GM12878 (cell line): ENCODE data around the gene SHLD1. TPM values are rescaled to one million over a fixed set of nuclear protein-coding genes. Genes with fewer than 3 reads are reported as not detected.

Source experiments
- ATAC-seq: fragments of 200-7000 bp; cut with Tn5 transposase; 3 replicates; pipeline ENCODE4 v1.9.1; 2020; ENCODE audit warnings: mild to moderate bottlenecking, moderate library complexity
- BruUV-seq: library from RNA; stranded (reverse); fragments of 400-500 nt; replicated peaks from 2 replicates; lab custom pipeline; 2021; lab: Mats Ljungman, UMichigan
- CTCF ChIA-PET: fragments of 300-600 bp; sonication (Branson Sonifier 250); formaldehyde crosslinking; extraction: SDS; loops from one replicate; lab custom pipeline; 2021; ENCODE audit warnings: inconsistent platforms; lab: Yijun Ruan, JAX
- POLR2A ChIA-PET: fragments of 350-600 bp; formaldehyde crosslinking; extraction: SDS; loops from one replicate; lab custom pipeline; 2021; ENCODE audit warnings: inconsistent platforms; lab: Charles Lee
- RAD21 ChIA-PET: fragments of 300-600 bp; sonication (Branson Sonifier 250); formaldehyde crosslinking; loops from one replicate; lab custom pipeline; 2023; ENCODE audit warnings: antibody characterized with exemption; ENCODE audit not compliant: unreplicated experiment; lab: Charles Lee
- SMC1A ChIA-PET: fragments of 300-600 bp; sonication (Branson Sonifier 250); formaldehyde crosslinking; loops from one replicate; lab custom pipeline; 2023; ENCODE audit not compliant: unreplicated experiment, uncharacterized antibody; lab: Charles Lee
- DNase-seq: peaks from one replicate; pipeline ENCODE4 v3.0.0-alpha.2; 2011; ENCODE audit warnings: low read depth, low spot score
- FAIRE-seq: peaks from 3 replicates; lab custom pipeline; 2011; peaks lifted over from hg19 to GRCh38; lab: Jason Lieb, UNC
- H2AFZ ChIP-seq: 2 replicates; pipeline ENCODE4 v1.6.0; 2011; ENCODE audit warnings: low read depth, low read length, control low read depth; ENCODE audit not compliant: control insufficient read depth
- H3K27ac ChIP-seq: 2 replicates; pipeline ENCODE4 v1.5.1; 2011; ENCODE audit warnings: control low read depth; ENCODE audit not compliant: control insufficient read depth, insufficient read depth
- H3K27me3 ChIP-seq, 2 experiments: replicated peaks in 1 of 2; 2 replicates each; pipeline versions ENCODE4 v1.6.0 to v1.6.1; 2011; ENCODE audit warnings: low read length in 1 of 2; ENCODE audit not compliant: control insufficient read depth in 2 of 2, insufficient read depth in 2 of 2
- H3K36me3 ChIP-seq, 2 experiments: 2 replicates each; pipeline ENCODE4 v1.5.1; 2011; ENCODE audit warnings: low read length in 1 of 2; ENCODE audit not compliant: control insufficient read depth in 2 of 2, insufficient read depth in 2 of 2
- H3K4me1 ChIP-seq: 2 replicates; pipeline ENCODE4 v1.6.1; 2011; ENCODE audit warnings: mild to moderate bottlenecking, low read length, moderate library complexity, mixed read lengths; ENCODE audit not compliant: control insufficient read depth, insufficient read depth
- H3K4me2 ChIP-seq: 2 replicates; pipeline ENCODE4 v1.6.0; 2011; ENCODE audit warnings: control low read depth; ENCODE audit not compliant: control insufficient read depth, insufficient read depth
- H3K4me3 ChIP-seq: fragments of 200-600 bp; sonication (generic); 2 replicates; pipeline ENCODE4 v1.5.1; 2016
- H3K79me2 ChIP-seq: 2 replicates; pipeline ENCODE4 v1.6.0; 2011; ENCODE audit warnings: low read length; ENCODE audit not compliant: control insufficient read depth, insufficient read depth
- H3K9ac ChIP-seq: 2 replicates; pipeline ENCODE4 v1.8.0; 2011; ENCODE audit warnings: low read length, control low read depth, mixed read lengths; ENCODE audit not compliant: control insufficient read depth, insufficient read depth
- H3K9me3 ChIP-seq: replicated peaks from 3 replicates; pipeline ENCODE4 v1.5.1; 2011; ENCODE audit warnings: mild to moderate bottlenecking, low read length; ENCODE audit not compliant: control insufficient read depth, insufficient read depth
- H4K20me1 ChIP-seq: 2 replicates; pipeline ENCODE4 v1.6.0; 2011; ENCODE audit not compliant: control insufficient read depth, insufficient read depth
- ESRRA ChIP-seq: IDR thresholded peaks from 2 replicates; pipeline ENCODE4 v1.6.1; 2012; ENCODE audit warnings: mild to moderate bottlenecking, low read length, improper control_type of control experiment
- SP1 ChIP-seq: IDR thresholded peaks from one replicate; pipeline ENCODE4 v1.6.1; 2011; ENCODE audit warnings: low read depth, low read length
- ZZZ3 ChIP-seq: IDR thresholded peaks from 2 replicates; pipeline ENCODE4 v1.6.1; 2011; ENCODE audit warnings: low read depth; ENCODE audit not compliant: control insufficient read depth, insufficient read length
- WGBS: methylation state at CpG from one replicate; pipeline ENCODE4 v1.1.6; 2016; ENCODE audit warnings: low lambda C conversion rate; ENCODE audit not compliant: insufficient replicate concordance, insufficient coverage; ENCODE audit errors: missing lambda C conversion rate; 5-methylcytosine and 5-hydroxymethylcytosine counted together
- in situ Hi-C: fragments of 300-500 bp; cut with MboI; formaldehyde crosslinking; loops from 9 replicates; pipeline ENCODE4 v1.14.3; 2018; ENCODE audit warnings: mixed read lengths
- intact Hi-C: fragments of 100-400 bp; cut with micrococcal nuclease; formaldehyde crosslinking; loops from one replicate; pipeline ENCODE4 v1.14.2; 2022; ENCODE audit not compliant: unreplicated experiment
- polyA plus RNA-seq, 11 experiments: library from polyadenylated mRNA; depleted of rRNA in 4 of 11; unstranded in 6 of 11; stranded (reverse) in 5 of 11; fragments of >200 nt; fragmentation: Nextera tagmentation in 4 of 11; fragmentation: Illumina TruSeq in 1 of 11; extraction: Ambion mirVana in 4 of 11; extraction: Trizol in 1 of 11; gene quantifications; 1 replicate in 1 of 11; 2 replicates in 10 of 11; pipeline versions ENCODE4 v1.2.1 to v1.2.3, GENCODE V29; 2011 to 2016; ENCODE audit warnings: inconsistent platforms in 2 of 11, missing spikeins in 2 of 11, low read depth in 1 of 11
- total RNA-seq, 4 experiments: library from RNA; depleted of rRNA in 3 of 4; stranded (reverse); fragments of >200 nt in 3 of 4; fragmentation: Illumina TruSeq in 1 of 4; extraction: Trizol in 1 of 4; gene quantifications; 2 replicates each; pipeline versions ENCODE4 v1.2.1 to v1.2.3, GENCODE V29; 2013 to 2021
- TF ChIP-seq, protein P1 (sequence below): IDR thresholded peaks from 2 replicates; pipeline ENCODE4 v1.6.1; 2012; ENCODE audit warnings: improper control_type of control experiment, low read depth, low read length; ENCODE audit not compliant: insufficient replicate concordance
- TF ChIP-seq, protein P2 (sequence below): fragments of 450-650 bp; IDR thresholded peaks from 2 replicates; pipeline ENCODE4 v1.6.1; 2016; ENCODE audit warnings: mild to moderate bottlenecking, moderate library complexity, borderline replicate concordance

The SHLD1 gene
- total and polyA plus RNA-seq, 10 of the 15 experiments (the other 5 are each of a cell fraction or from before 2014, with no cell fraction given): 10.8 to 70.9 (median 25.4) TPM

DNA sequence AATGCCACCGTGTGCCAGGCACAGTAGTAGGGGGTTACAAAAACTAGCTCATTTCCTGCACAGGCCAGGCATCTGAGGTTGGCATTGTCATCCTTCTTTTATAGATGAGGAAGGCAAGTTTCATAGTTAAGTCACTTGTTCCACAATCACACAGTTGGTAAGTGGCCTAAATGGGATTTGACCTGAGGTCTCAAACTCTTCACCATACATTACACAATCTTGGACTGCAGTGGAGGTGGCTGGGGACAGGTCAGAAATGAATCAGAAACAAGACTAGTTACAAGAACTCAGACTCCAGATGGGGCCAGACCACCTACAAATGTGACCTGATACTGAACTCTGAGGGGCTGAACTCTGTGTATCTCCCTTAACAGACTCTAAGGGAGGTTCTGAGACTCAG is 150.7 kb downstream of the SHLD1 start:
- Histone ChIP-seq H3K36me3 (no peaks in the 10 kb centered on the region), H3K4me3 (no peak overlapping the region), H3K4me1 (no peaks in the 10 kb centered on the region), H3K79me2 (no peaks in the 10 kb centered on the region), H3K9ac (no peak overlapping the region), H2AFZ (no peak overlapping the region), H3K27me3 (no peaks in the 10 kb centered on the region; a peak in 1 of 4 replicates), H3K9me3 (no peaks in the 10 kb centered on the region), H3K27ac (no peak overlapping the region), H3K4me2 (no peak overlapping the region), H4K20me1 (no peaks in the 10 kb centered on the region)
- FAIRE-seq: no peak
- TF ChIP-seq, protein P1, sequence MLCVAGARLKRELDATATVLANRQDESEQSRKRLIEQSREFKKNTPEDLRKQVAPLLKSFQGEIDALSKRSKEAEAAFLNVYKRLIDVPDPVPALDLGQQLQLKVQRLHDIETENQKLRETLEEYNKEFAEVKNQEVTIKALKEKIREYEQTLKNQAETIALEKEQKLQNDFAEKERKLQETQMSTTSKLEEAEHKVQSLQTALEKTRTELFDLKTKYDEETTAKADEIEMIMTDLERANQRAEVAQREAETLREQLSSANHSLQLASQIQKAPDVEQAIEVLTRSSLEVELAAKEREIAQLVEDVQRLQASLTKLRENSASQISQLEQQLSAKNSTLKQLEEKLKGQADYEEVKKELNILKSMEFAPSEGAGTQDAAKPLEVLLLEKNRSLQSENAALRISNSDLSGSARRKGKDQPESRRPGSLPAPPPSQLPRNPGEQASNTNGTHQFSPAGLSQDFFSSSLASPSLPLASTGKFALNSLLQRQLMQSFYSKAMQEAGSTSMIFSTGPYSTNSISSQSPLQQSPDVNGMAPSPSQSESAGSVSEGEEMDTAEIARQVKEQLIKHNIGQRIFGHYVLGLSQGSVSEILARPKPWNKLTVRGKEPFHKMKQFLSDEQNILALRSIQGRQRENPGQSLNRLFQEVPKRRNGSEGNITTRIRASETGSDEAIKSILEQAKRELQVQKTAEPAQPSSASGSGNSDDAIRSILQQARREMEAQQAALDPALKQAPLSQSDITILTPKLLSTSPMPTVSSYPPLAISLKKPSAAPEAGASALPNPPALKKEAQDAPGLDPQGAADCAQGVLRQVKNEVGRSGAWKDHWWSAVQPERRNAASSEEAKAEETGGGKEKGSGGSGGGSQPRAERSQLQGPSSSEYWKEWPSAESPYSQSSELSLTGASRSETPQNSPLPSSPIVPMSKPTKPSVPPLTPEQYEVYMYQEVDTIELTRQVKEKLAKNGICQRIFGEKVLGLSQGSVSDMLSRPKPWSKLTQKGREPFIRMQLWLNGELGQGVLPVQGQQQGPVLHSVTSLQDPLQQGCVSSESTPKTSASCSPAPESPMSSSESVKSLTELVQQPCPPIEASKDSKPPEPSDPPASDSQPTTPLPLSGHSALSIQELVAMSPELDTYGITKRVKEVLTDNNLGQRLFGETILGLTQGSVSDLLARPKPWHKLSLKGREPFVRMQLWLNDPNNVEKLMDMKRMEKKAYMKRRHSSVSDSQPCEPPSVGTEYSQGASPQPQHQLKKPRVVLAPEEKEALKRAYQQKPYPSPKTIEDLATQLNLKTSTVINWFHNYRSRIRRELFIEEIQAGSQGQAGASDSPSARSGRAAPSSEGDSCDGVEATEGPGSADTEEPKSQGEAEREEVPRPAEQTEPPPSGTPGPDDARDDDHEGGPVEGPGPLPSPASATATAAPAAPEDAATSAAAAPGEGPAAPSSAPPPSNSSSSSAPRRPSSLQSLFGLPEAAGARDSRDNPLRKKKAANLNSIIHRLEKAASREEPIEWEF: no peak
- no peak for TF ChIP-seq ZZZ3
- TF ChIP-seq SP1: no peak
- TF ChIP-seq ESRRA: no peak
- TF ChIP-seq, protein P2, sequence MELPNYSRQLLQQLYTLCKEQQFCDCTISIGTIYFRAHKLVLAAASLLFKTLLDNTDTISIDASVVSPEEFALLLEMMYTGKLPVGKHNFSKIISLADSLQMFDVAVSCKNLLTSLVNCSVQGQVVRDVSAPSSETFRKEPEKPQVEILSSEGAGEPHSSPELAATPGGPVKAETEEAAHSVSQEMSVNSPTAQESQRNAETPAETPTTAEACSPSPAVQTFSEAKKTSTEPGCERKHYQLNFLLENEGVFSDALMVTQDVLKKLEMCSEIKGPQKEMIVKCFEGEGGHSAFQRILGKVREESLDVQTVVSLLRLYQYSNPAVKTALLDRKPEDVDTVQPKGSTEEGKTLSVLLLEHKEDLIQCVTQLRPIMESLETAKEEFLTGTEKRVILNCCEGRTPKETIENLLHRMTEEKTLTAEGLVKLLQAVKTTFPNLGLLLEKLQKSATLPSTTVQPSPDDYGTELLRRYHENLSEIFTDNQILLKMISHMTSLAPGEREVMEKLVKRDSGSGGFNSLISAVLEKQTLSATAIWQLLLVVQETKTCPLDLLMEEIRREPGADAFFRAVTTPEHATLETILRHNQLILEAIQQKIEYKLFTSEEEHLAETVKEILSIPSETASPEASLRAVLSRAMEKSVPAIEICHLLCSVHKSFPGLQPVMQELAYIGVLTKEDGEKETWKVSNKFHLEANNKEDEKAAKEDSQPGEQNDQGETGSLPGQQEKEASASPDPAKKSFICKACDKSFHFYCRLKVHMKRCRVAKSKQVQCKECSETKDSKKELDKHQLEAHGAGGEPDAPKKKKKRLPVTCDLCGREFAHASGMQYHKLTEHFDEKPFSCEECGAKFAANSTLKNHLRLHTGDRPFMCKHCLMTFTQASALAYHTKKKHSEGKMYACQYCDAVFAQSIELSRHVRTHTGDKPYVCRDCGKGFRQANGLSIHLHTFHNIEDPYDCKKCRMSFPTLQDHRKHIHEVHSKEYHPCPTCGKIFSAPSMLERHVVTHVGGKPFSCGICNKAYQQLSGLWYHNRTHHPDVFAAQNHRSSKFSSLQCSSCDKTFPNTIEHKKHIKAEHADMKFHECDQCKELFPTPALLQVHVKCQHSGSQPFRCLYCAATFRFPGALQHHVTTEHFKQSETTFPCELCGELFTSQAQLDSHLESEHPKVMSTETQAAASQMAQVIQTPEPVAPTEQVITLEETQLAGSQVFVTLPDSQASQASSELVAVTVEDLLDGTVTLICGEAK: no peak
- 29% methylated on average over 1 of the region's 1 CpG for WGBS
- POLR2A ChIA-PET: no interaction called here
- in situ Hi-C loops (no loop called here), intact Hi-C loops (no loop called here)
- RAD21 ChIA-PET: no interaction called here
- ATAC-seq: no peak
- CTCF ChIA-PET: no interaction called here
- no TSS peak for BruUV-seq
- SMC1A ChIA-PET: no interaction called here
- DNase-seq: no peak
